ENCODE results near the gene EPRS1. TPM values are rescaled to one million over a fixed set of nuclear protein-coding genes. Genes with fewer than 3 reads are reported as not detected.

EPRS1 gene
- total and polyA plus RNA-seq, 9 of the 15 experiments (the other 6 are each of a cell fraction or from before 2014, with no cell fraction given) = 129 to 291 (median 248) TPM

- TF ChIP-seq NCOA1 (IDR thresholded peaks at IDR 0.05; ENCODE audit: low read depth) = no peak; the same call in 1 of the 2 replicates
- TF ChIP-seq ZMIZ1 (IDR thresholded peaks at IDR 0.05; ENCODE audit: low read depth in 2 of 2, low read length in 2 of 2) = 0 out of 4 replicates have a peak, but pooled peaks of 1 of the 2 experiments have one; percentile 4
- peak; percentile 38; the same call in 1 of the 2 replicates for TF ChIP-seq ZNF316 (IDR thresholded peaks at IDR 0.05)
- peak; percentile 50 to 58; a peak in 2 of 4 replicates for TF ChIP-seq TEAD1 (CRISPR knock-in tag; IDR thresholded peaks at IDR 0.05)
- TF ChIP-seq ZNF311 (CRISPR knock-in tag; IDR thresholded peaks at IDR 0.05) = 0 out of 2 replicates have a peak, but pooled peaks have one; percentile 43
- TF ChIP-seq TFE3 (CRISPR knock-in tag; IDR thresholded peaks at IDR 0.05) = no peak
- peak; percentile 77 for TF ChIP-seq RBBP5 (IDR thresholded peaks at IDR 0.05; ENCODE audit: borderline replicate concordance, insufficient read depth, low read length, poor library complexity, severe bottlenecking)
- TF ChIP-seq XRCC5 (IDR thresholded peaks at IDR 0.05; ENCODE audit: low read depth, low read length) = peak; percentile 97; the same call in 1 of the 2 replicates
- peak; percentile 64 for TF ChIP-seq EP300 (IDR thresholded peaks at IDR 0.05; ENCODE audit: low read length)
- TF ChIP-seq USF1 (CRISPR knock-in tag; IDR thresholded peaks at IDR 0.05) = 0 out of 2 replicates have a peak, but pooled peaks have one; percentile 46
- TF ChIP-seq ARID4B (CRISPR knock-in tag; IDR thresholded peaks at IDR 0.05) = peak; percentile 15; the same call in 1 of the 2 replicates
- TF ChIP-seq HDAC2 (IDR thresholded peaks at IDR 0.05) = peak; percentile 69
- TF ChIP-seq POLR2AphosphoS5 (IDR thresholded peaks at IDR 0.05; ENCODE audit: control insufficient read depth, insufficient read depth, low read depth, low read length) = peak; percentile 54; the same call in 1 of the 2 replicates
- no peak for TF ChIP-seq ZNF347 (CRISPR knock-in tag; IDR thresholded peaks at IDR 0.05; ENCODE audit: low read depth)
Observed at GRCh38 chr1:220089650-220090556, 43.6 kb upstream of the EPRS1 start, which contains the start of gene BPNT1 (continued).
